Activated B cell treated with CpG ODN at 0.5 μM for 24 hours (primary cell): ENCODE measurements around the gene SHISA3. TPM values are rescaled to one million over a fixed set of nuclear protein-coding genes. Genes with fewer than 3 reads are reported as not detected.

Experiments
- ATAC-seq: fragments of 200-7000 bp; cut with Tn5 transposase; one replicate; pipeline ENCODE4 v1.10.0; 2021; ENCODE audit warnings: low read depth, mild to moderate bottlenecking, moderate library complexity
- CTCF ChIA-PET: fragments of 350-600 bp; sonication (Branson Sonifier 250); formaldehyde crosslinking; loops from one replicate; lab custom pipeline; 2021; ENCODE audit warnings: antibody characterized with exemption; lab: Charles Lee
- POLR2A ChIA-PET: fragments of 350-600 bp; sonication (Branson Sonifier 250); formaldehyde crosslinking; loops from one replicate; lab custom pipeline; 2021; ENCODE audit warnings: antibody characterized with exemption; lab: Charles Lee
- DNase-seq: peaks from one replicate; pipeline ENCODE4 v3.0.0; 2022
- H3K27ac Mint-ChIP-seq: one replicate; pipeline ENCODE4 v1.8.0; 2020; ENCODE audit warnings: mixed read lengths
- H3K27me3 Mint-ChIP-seq: one replicate; pipeline ENCODE4 v1.8.0; 2021; ENCODE audit warnings: mixed read lengths
- H3K36me3 Mint-ChIP-seq: one replicate; pipeline ENCODE4 v1.8.0; 2021; ENCODE audit warnings: low read depth, mixed read lengths
- H3K4me1 Mint-ChIP-seq: one replicate; pipeline ENCODE4 v1.8.0; 2021; ENCODE audit warnings: mixed read lengths
- H3K4me3 Mint-ChIP-seq: one replicate; pipeline ENCODE4 v1.8.0; 2020; ENCODE audit warnings: mild to moderate bottlenecking, mixed read lengths
- H3K9me3 Mint-ChIP-seq: one replicate; pipeline ENCODE4 v1.8.0; 2020; ENCODE audit warnings: mixed read lengths
- CTCF ChIP-seq: fragments of 200-600 bp; IDR thresholded peaks from one replicate; pipeline ENCODE4 v1.8.0; 2022; ENCODE audit warnings: antibody characterized with exemption, mild to moderate bottlenecking
- intact Hi-C: fragments of 100-400 bp; cut with micrococcal nuclease; formaldehyde crosslinking; loops from one replicate; pipeline ENCODE4 v1.15.1; 2024
- total RNA-seq: library from RNA; stranded (reverse); gene quantifications from 2 replicates; pipeline ENCODE4 v1.2.3, GENCODE V29; 2022

SHISA3 gene
- total RNA-seq, 1 donor from 2014 or later = not detected

GRCh38 chr4:42357325-42357724 lies 40.0 kb upstream of the SHISA3 start:
- Mint-ChIP-seq H3K36me3 (no peaks in the 10 kb centered on the region), H3K9me3 (no peaks in the 10 kb centered on the region), H3K27me3 (peaks cover 30% of the 10 kb centered on the region), H3K4me3 (no peak overlapping the region), H3K27ac (no peak overlapping the region), H3K4me1 (no peaks in the 10 kb centered on the region)
- no peak for DNase-seq
- no peak for TF ChIP-seq CTCF
- ATAC-seq = no peak
- POLR2A ChIA-PET = no interaction called here
- intact Hi-C loops = no loop called here
- CTCF ChIA-PET = no interaction called here

GRCh38 chr4:42359711-42360110 lies 37.6 kb upstream of the SHISA3 start:
- POLR2A ChIA-PET = no interaction called here
- ATAC-seq (no peak), DNase-seq (no peak)
- Mint-ChIP-seq H3K36me3 (no peaks in the 10 kb centered on the region), H3K9me3 (peaks cover 5% of the 10 kb centered on the region), H3K4me3 (no peak overlapping the region), H3K4me1 (no peaks in the 10 kb centered on the region), H3K27me3 (peaks cover 25% of the 10 kb centered on the region), H3K27ac (no peak overlapping the region)
- TF ChIP-seq CTCF = no peak
- intact Hi-C loops = no loop called here
- CTCF ChIA-PET = no interaction called here

GRCh38 chr4:42360256-42360669 lies 37.0 kb upstream of the SHISA3 start:
- Mint-ChIP-seq H3K27ac (no peak overlapping the region), H3K27me3 (peaks cover 24% of the 10 kb centered on the region), H3K4me1 (no peaks in the 10 kb centered on the region), H3K4me3 (no peak overlapping the region), H3K9me3 (peaks cover 5% of the 10 kb centered on the region), H3K36me3 (no peaks in the 10 kb centered on the region)
- POLR2A ChIA-PET = no interaction called here
- CTCF ChIA-PET = no interaction called here
- ATAC-seq (no peak), DNase-seq (no peak)
- intact Hi-C loops = no loop called here
- no peak for TF ChIP-seq CTCF

- H3K36me3 Mint-ChIP-seq = no peaks in the 10 kb centered on the region
- intact Hi-C loops = no loop called here
- H3K27ac Mint-ChIP-seq = no peak overlapping the region
- ATAC-seq (no peak), DNase-seq (no peak)
- H3K9me3 Mint-ChIP-seq = peaks cover 5% of the 10 kb centered on the region
- ChIA-PET POLR2A (no interaction called here), CTCF (no interaction called here)
- H3K4me1 Mint-ChIP-seq = no peaks in the 10 kb centered on the region
- peaks cover 12% of the 10 kb centered on the region for H3K27me3 Mint-ChIP-seq
- no peak overlapping the region for H3K4me3 Mint-ChIP-seq
- TF ChIP-seq CTCF = no peak
Measured at GRCh38 chr4:42361456-42361855, 35.8 kb upstream of the SHISA3 start.

- no peak overlapping the region for H3K4me3 Mint-ChIP-seq
Measured at GRCh38 chr4:42362591-42362990, 34.7 kb upstream of the SHISA3 start.

More at GRCh38 chr4:42362591-42362990, 34.7 kb upstream of the SHISA3 start:
- TF ChIP-seq CTCF = no peak
- no peak overlapping the region for H3K27ac Mint-ChIP-seq
- no peak for DNase-seq
- peaks cover 5% of the 10 kb centered on the region for H3K9me3 Mint-ChIP-seq
- intact Hi-C loops = no loop called here
- no peaks in the 10 kb centered on the region for H3K36me3 Mint-ChIP-seq
- no peaks in the 10 kb centered on the region for H3K4me1 Mint-ChIP-seq
- ChIA-PET CTCF (no interaction called here), POLR2A (no interaction called here)
- peaks cover 5% of the 10 kb centered on the region for H3K27me3 Mint-ChIP-seq
- no peak for ATAC-seq
